GM12878 (cell line): Measurements from ENCODE around the gene GRM7. TPM values are rescaled to one million over a fixed set of nuclear protein-coding genes. Genes with fewer than 3 reads are reported as not detected.

Experiments used
- ATAC-seq: fragments of 200-7000 bp; cut with Tn5 transposase; 3 replicates; pipeline ENCODE4 v1.9.1; 2020; ENCODE audit warnings: mild to moderate bottlenecking, moderate library complexity
- BruUV-seq: library from RNA; stranded (reverse); fragments of 400-500 nt; replicated peaks from 2 replicates; lab custom pipeline; 2021; lab: Mats Ljungman, UMichigan
- CTCF ChIA-PET: fragments of 300-600 bp; sonication (Branson Sonifier 250); formaldehyde crosslinking; extraction: SDS; loops from one replicate; lab custom pipeline; 2021; ENCODE audit warnings: inconsistent platforms; lab: Yijun Ruan, JAX
- POLR2A ChIA-PET: fragments of 350-600 bp; formaldehyde crosslinking; extraction: SDS; loops from one replicate; lab custom pipeline; 2021; ENCODE audit warnings: inconsistent platforms; lab: Charles Lee
- RAD21 ChIA-PET: fragments of 300-600 bp; sonication (Branson Sonifier 250); formaldehyde crosslinking; loops from one replicate; lab custom pipeline; 2023; ENCODE audit warnings: antibody characterized with exemption; ENCODE audit not compliant: unreplicated experiment; lab: Charles Lee
- SMC1A ChIA-PET: fragments of 300-600 bp; sonication (Branson Sonifier 250); formaldehyde crosslinking; loops from one replicate; lab custom pipeline; 2023; ENCODE audit not compliant: unreplicated experiment, uncharacterized antibody; lab: Charles Lee
- DNase-seq: peaks from one replicate; pipeline ENCODE4 v3.0.0-alpha.2; 2011; ENCODE audit warnings: low read depth, low spot score
- FAIRE-seq: peaks from 3 replicates; lab custom pipeline; 2011; peaks lifted over from hg19 to GRCh38; lab: Jason Lieb, UNC
- H2AFZ ChIP-seq: 2 replicates; pipeline ENCODE4 v1.6.0; 2011; ENCODE audit warnings: low read depth, low read length, control low read depth; ENCODE audit not compliant: control insufficient read depth
- H3K27ac ChIP-seq: 2 replicates; pipeline ENCODE4 v1.5.1; 2011; ENCODE audit warnings: control low read depth; ENCODE audit not compliant: control insufficient read depth, insufficient read depth
- H3K27me3 ChIP-seq, 2 experiments: replicated peaks in 1 of 2; 2 replicates each; pipeline versions ENCODE4 v1.6.0 to v1.6.1; 2011; ENCODE audit warnings: low read length in 1 of 2; ENCODE audit not compliant: control insufficient read depth in 2 of 2, insufficient read depth in 2 of 2
- H3K36me3 ChIP-seq, 2 experiments: 2 replicates each; pipeline ENCODE4 v1.5.1; 2011; ENCODE audit warnings: low read length in 1 of 2; ENCODE audit not compliant: control insufficient read depth in 2 of 2, insufficient read depth in 2 of 2
- H3K4me1 ChIP-seq: 2 replicates; pipeline ENCODE4 v1.6.1; 2011; ENCODE audit warnings: mild to moderate bottlenecking, low read length, moderate library complexity, mixed read lengths; ENCODE audit not compliant: control insufficient read depth, insufficient read depth
- H3K4me2 ChIP-seq: 2 replicates; pipeline ENCODE4 v1.6.0; 2011; ENCODE audit warnings: control low read depth; ENCODE audit not compliant: control insufficient read depth, insufficient read depth
- H3K4me3 ChIP-seq: fragments of 200-600 bp; sonication (generic); 2 replicates; pipeline ENCODE4 v1.5.1; 2016
- H3K79me2 ChIP-seq: 2 replicates; pipeline ENCODE4 v1.6.0; 2011; ENCODE audit warnings: low read length; ENCODE audit not compliant: control insufficient read depth, insufficient read depth
- H3K9ac ChIP-seq: 2 replicates; pipeline ENCODE4 v1.8.0; 2011; ENCODE audit warnings: low read length, control low read depth, mixed read lengths; ENCODE audit not compliant: control insufficient read depth, insufficient read depth
- H3K9me3 ChIP-seq: replicated peaks from 3 replicates; pipeline ENCODE4 v1.5.1; 2011; ENCODE audit warnings: mild to moderate bottlenecking, low read length; ENCODE audit not compliant: control insufficient read depth, insufficient read depth
- H4K20me1 ChIP-seq: 2 replicates; pipeline ENCODE4 v1.6.0; 2011; ENCODE audit not compliant: control insufficient read depth, insufficient read depth
- CBFB ChIP-seq: IDR thresholded peaks from 2 replicates; pipeline ENCODE4 v1.6.1; 2016; ENCODE audit warnings: antibody characterized with exemption, low read depth
- CEBPZ ChIP-seq: fragments of 150-350 bp; IDR thresholded peaks from 2 replicates; pipeline ENCODE4 v1.6.1; 2016; ENCODE audit warnings: low read depth, low read length
- DPF2 ChIP-seq: fragments of 450-650 bp; IDR thresholded peaks from 2 replicates; pipeline ENCODE4 v1.6.1; 2017; ENCODE audit warnings: mild to moderate bottlenecking
- HDAC2 ChIP-seq: fragments of 200-600 bp; sonication (generic); IDR thresholded peaks from 2 replicates; pipeline ENCODE4 v1.6.1; 2017
- MAX ChIP-seq: IDR thresholded peaks from 2 replicates; pipeline ENCODE4 v1.6.1; 2012; ENCODE audit warnings: low read depth, low read length, improper control_type of control experiment
- NR2C2 ChIP-seq: IDR thresholded peaks from 2 replicates; pipeline ENCODE4 v1.6.1; 2011; ENCODE audit warnings: borderline replicate concordance, low read depth; ENCODE audit not compliant: control insufficient read depth, insufficient read length
- WGBS: methylation state at CpG from one replicate; pipeline ENCODE4 v1.1.6; 2016; ENCODE audit warnings: low lambda C conversion rate; ENCODE audit not compliant: insufficient replicate concordance, insufficient coverage; ENCODE audit errors: missing lambda C conversion rate; 5-methylcytosine and 5-hydroxymethylcytosine counted together
- in situ Hi-C: fragments of 300-500 bp; cut with MboI; formaldehyde crosslinking; loops from 9 replicates; pipeline ENCODE4 v1.14.3; 2018; ENCODE audit warnings: mixed read lengths
- intact Hi-C: fragments of 100-400 bp; cut with micrococcal nuclease; formaldehyde crosslinking; loops from one replicate; pipeline ENCODE4 v1.14.2; 2022; ENCODE audit not compliant: unreplicated experiment
- polyA plus RNA-seq, 11 experiments: library from polyadenylated mRNA; depleted of rRNA in 4 of 11; unstranded in 6 of 11; stranded (reverse) in 5 of 11; fragments of >200 nt; fragmentation: Nextera tagmentation in 4 of 11; fragmentation: Illumina TruSeq in 1 of 11; extraction: Ambion mirVana in 4 of 11; extraction: Trizol in 1 of 11; gene quantifications; 1 replicate in 1 of 11; 2 replicates in 10 of 11; pipeline versions ENCODE4 v1.2.1 to v1.2.3, GENCODE V29; 2011 to 2016; ENCODE audit warnings: inconsistent platforms in 2 of 11, missing spikeins in 2 of 11, low read depth in 1 of 11
- total RNA-seq, 4 experiments: library from RNA; depleted of rRNA in 3 of 4; stranded (reverse); fragments of >200 nt in 3 of 4; fragmentation: Illumina TruSeq in 1 of 4; extraction: Trizol in 1 of 4; gene quantifications; 2 replicates each; pipeline versions ENCODE4 v1.2.1 to v1.2.3, GENCODE V29; 2013 to 2021
- TF ChIP-seq, protein P1 (sequence below): fragments of 450-650 bp; IDR thresholded peaks from 2 replicates; pipeline ENCODE4 v1.6.1; 2017; ENCODE audit warnings: mild to moderate bottlenecking, low read depth, inconsistent platforms; ENCODE audit not compliant: poor library complexity, severe bottlenecking

Gene GRM7
- total and polyA plus RNA-seq, 10 of the 15 experiments (the other 5 are each of a cell fraction or from before 2014, with no cell fraction given), result not detected

GRCh38 chr3:6921876-6922275, 61.0 kb downstream of the GRM7 start:
- in situ Hi-C loops (no loop called here), intact Hi-C loops (no loop called here)
- no peaks in the 10 kb centered on the region for H3K36me3 ChIP-seq
- H2AFZ ChIP-seq, result no peak overlapping the region
- RAD21 ChIA-PET, result no interaction called here
- BruUV-seq, result no TSS peak
- H3K4me3 ChIP-seq, result no peak overlapping the region
- no peaks in the 10 kb centered on the region for H3K79me2 ChIP-seq
- H3K4me2 ChIP-seq, result no peak overlapping the region
- no peaks in the 10 kb centered on the region for H3K27me3 ChIP-seq
- SMC1A ChIA-PET, result no interaction called here
- WGBS, result 39% methylated on average over 8 of the region's 8 CpGs
- no peak overlapping the region for H3K9ac ChIP-seq
- CTCF ChIA-PET, result no interaction called here
- H3K9me3 ChIP-seq, result no peaks in the 10 kb centered on the region
- POLR2A ChIA-PET, result no interaction called here
- no peak for FAIRE-seq
- H4K20me1 ChIP-seq, result no peaks in the 10 kb centered on the region
- TF ChIP-seq MAX (no peak), NR2C2 (no peak), HDAC2 (no peak), CEBPZ (no peak), CBFB (no peak), DPF2 (no peak)
- TF ChIP-seq, protein P1, sequence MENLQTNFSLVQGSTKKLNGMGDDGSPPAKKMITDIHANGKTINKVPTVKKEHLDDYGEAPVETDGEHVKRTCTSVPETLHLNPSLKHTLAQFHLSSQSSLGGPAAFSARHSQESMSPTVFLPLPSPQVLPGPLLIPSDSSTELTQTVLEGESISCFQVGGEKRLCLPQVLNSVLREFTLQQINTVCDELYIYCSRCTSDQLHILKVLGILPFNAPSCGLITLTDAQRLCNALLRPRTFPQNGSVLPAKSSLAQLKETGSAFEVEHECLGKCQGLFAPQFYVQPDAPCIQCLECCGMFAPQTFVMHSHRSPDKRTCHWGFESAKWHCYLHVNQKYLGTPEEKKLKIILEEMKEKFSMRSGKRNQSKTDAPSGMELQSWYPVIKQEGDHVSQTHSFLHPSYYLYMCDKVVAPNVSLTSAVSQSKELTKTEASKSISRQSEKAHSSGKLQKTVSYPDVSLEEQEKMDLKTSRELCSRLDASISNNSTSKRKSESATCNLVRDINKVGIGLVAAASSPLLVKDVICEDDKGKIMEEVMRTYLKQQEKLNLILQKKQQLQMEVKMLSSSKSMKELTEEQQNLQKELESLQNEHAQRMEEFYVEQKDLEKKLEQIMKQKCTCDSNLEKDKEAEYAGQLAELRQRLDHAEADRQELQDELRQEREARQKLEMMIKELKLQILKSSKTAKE, result no peak
- TF ChIP-seq, all 136 proteins: peak for 0
- H3K4me1 ChIP-seq, result no peaks in the 10 kb centered on the region
- DNase-seq (no peak), ATAC-seq (no peak)
- no peak overlapping the region for H3K27ac ChIP-seq
